Fibroblast of lung (primary cell): Measurements from ENCODE around the gene PCDH12. TPM values are rescaled to one million over a fixed set of nuclear protein-coding genes. Genes with fewer than 3 reads are reported as not detected.

Experiments
- DNase-seq, 2 donors: peaks; one replicate each; pipeline versions ENCODE4 v3.0.0 to v3.0.0-alpha.2; 2010; ENCODE audit warnings: low read depth in 2 of 2
- H2AFZ ChIP-seq: 2 replicates; pipeline ENCODE4 v1.5.1; 2012; ENCODE audit warnings: low read length, control low read depth, inconsistent platforms
- H3K27ac ChIP-seq: 2 replicates; pipeline ENCODE4 v1.5.1; 2011; ENCODE audit warnings: low read length, control low read depth; ENCODE audit not compliant: insufficient read depth
- H3K27me3 ChIP-seq: 2 replicates; pipeline ENCODE4 v1.5.1; 2011; ENCODE audit warnings: mild to moderate bottlenecking, low read length; ENCODE audit not compliant: control insufficient read depth, insufficient read depth
- H3K36me3 ChIP-seq: 2 replicates; pipeline ENCODE4 v1.5.1; 2011; ENCODE audit warnings: low read length; ENCODE audit not compliant: control insufficient read depth, insufficient read depth
- H3K4me1 ChIP-seq: 2 replicates; pipeline ENCODE4 v1.5.1; 2011; ENCODE audit warnings: low read length; ENCODE audit not compliant: control insufficient read depth, insufficient read depth; ENCODE audit errors: extremely low read depth
- H3K4me2 ChIP-seq: 2 replicates; pipeline ENCODE4 v1.5.1; 2011; ENCODE audit warnings: low read length, control low read depth; ENCODE audit not compliant: insufficient read depth; ENCODE audit errors: extremely low read depth
- H3K4me3 ChIP-seq, 4 experiments: fragments of 200-600 bp in 1 of 4; sonication (generic) in 1 of 4; replicated peaks in 1 of 4; 2 replicates each; pipeline ENCODE4 v1.5.1; 2011 to 2016; ENCODE audit warnings: low read length in 4 of 4, low read depth in 3 of 4, mild to moderate bottlenecking in 3 of 4, control low read depth in 2 of 4, inconsistent platforms in 1 of 4, mixed read lengths in 1 of 4; ENCODE audit not compliant: insufficient read depth in 1 of 4; ENCODE audit errors: control extremely low read depth in 1 of 4
- H3K79me2 ChIP-seq: 2 replicates; pipeline ENCODE4 v1.5.1; 2012; ENCODE audit warnings: mild to moderate bottlenecking, low read length, inconsistent platforms; ENCODE audit not compliant: control insufficient read depth, insufficient read depth
- H3K9ac ChIP-seq: 2 replicates; pipeline ENCODE4 v1.5.1; 2011; ENCODE audit warnings: mild to moderate bottlenecking, low read length, control low read depth; ENCODE audit not compliant: insufficient read depth
- H3K9me3 ChIP-seq: 2 replicates; pipeline ENCODE4 v1.5.1; 2012; ENCODE audit warnings: low read depth, low read length; ENCODE audit not compliant: control insufficient read depth, insufficient read depth
- H4K20me1 ChIP-seq: 2 replicates; pipeline ENCODE4 v1.5.1; 2011; ENCODE audit warnings: low read length; ENCODE audit not compliant: control insufficient read depth, insufficient read depth; ENCODE audit errors: extremely low read depth
- EZH2 ChIP-seq: IDR thresholded peaks from 2 replicates; pipeline ENCODE4 v1.5.1; 2012; ENCODE audit warnings: low read length, control low read depth, mild to moderate bottlenecking; ENCODE audit errors: missing control alignments
- polyA plus RNA-seq, 2 donors: library from polyadenylated mRNA; depleted of rRNA in 1 of 2; stranded (reverse) in 1 of 2; unstranded in 1 of 2; fragments of >200 nt; gene quantifications; 2 replicates each; pipeline ENCODE4 v1.2.1, GENCODE V29; 2011 to 2012; ENCODE audit warnings: missing spikeins in 1 of 2
- total RNA-seq: library from RNA; depleted of rRNA; stranded (reverse); fragments of >200 nt; gene quantifications from 2 replicates; pipeline ENCODE4 v1.2.1, GENCODE V29; 2014
- TF ChIP-seq, protein P1 (sequence below), 2 donors: IDR thresholded peaks in 1 of 2; conservative IDR thresholded peaks in 1 of 2; 1 replicate in 1 of 2; 2 replicates in 1 of 2; pipeline ENCODE4 v1.5.1; 2011 to 2012; ENCODE audit warnings: low read length in 2 of 2, control low read depth in 1 of 2, inconsistent platforms in 1 of 2, low read depth in 1 of 2, mild to moderate bottlenecking in 1 of 2

PCDH12 gene
- total and polyA plus RNA-seq, 2 donors (not counting 1 experiment from before 2014, with no cell fraction given), result under 0.01 to 0.02 TPM

DNA sequence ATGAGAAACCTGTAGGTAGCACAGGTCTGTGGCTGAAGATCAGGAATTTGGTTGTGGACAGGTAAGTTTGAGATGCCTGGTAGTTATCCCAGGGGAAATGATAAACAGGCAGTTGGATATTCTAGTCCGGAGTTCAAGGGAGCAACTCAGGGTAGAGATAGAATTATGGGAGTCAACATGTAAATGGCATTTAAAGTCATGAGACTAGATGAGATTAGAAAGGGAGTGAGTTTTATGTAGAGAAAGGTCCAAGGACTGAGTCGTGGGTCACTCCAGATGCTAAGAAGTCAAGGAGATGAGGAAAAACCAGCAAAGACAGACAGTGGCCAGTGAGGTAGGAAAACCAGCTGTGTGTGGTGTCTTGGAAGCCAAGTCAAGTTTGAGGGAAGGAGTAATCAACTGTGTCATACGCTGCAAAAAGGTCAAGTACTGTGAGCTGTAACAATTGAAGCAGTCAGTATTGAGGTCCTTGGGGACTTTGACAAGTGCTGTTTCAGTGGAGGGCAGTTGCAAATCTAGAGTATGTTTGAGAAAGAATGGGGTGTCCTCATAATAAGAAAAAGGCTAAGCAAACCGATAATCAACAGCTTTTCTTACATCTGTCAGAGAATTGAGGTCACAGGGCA is 36.6 kb upstream of the PCDH12 start:
- H4K20me1 ChIP-seq, result no peaks in the 10 kb centered on the region
- H3K27ac ChIP-seq, result no peak overlapping the region
- H3K27me3 ChIP-seq, result no peaks in the 10 kb centered on the region
- no peak overlapping the region for H3K4me3 ChIP-seq
- no peak overlapping the region for H3K9ac ChIP-seq
- no peak overlapping the region for H3K4me2 ChIP-seq
- DNase-seq, result no peak
- H3K79me2 ChIP-seq, result no peaks in the 10 kb centered on the region
- H3K9me3 ChIP-seq, result no peaks in the 10 kb centered on the region
- no peaks in the 10 kb centered on the region for H3K4me1 ChIP-seq
- no peak for TF ChIP-seq EZH2
- TF ChIP-seq, protein P1, sequence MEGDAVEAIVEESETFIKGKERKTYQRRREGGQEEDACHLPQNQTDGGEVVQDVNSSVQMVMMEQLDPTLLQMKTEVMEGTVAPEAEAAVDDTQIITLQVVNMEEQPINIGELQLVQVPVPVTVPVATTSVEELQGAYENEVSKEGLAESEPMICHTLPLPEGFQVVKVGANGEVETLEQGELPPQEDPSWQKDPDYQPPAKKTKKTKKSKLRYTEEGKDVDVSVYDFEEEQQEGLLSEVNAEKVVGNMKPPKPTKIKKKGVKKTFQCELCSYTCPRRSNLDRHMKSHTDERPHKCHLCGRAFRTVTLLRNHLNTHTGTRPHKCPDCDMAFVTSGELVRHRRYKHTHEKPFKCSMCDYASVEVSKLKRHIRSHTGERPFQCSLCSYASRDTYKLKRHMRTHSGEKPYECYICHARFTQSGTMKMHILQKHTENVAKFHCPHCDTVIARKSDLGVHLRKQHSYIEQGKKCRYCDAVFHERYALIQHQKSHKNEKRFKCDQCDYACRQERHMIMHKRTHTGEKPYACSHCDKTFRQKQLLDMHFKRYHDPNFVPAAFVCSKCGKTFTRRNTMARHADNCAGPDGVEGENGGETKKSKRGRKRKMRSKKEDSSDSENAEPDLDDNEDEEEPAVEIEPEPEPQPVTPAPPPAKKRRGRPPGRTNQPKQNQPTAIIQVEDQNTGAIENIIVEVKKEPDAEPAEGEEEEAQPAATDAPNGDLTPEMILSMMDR (conservative IDR thresholded peaks at IDR 0.05 in 1 of 2, IDR thresholded peaks at IDR 0.05 in 1 of 2; ENCODE audit: low read depth in 1 of 2, low read length in 2 of 2), result no peak
- peaks cover 5% of the 10 kb centered on the region for H3K36me3 ChIP-seq
- H2AFZ ChIP-seq, result no peak overlapping the region

DNA sequence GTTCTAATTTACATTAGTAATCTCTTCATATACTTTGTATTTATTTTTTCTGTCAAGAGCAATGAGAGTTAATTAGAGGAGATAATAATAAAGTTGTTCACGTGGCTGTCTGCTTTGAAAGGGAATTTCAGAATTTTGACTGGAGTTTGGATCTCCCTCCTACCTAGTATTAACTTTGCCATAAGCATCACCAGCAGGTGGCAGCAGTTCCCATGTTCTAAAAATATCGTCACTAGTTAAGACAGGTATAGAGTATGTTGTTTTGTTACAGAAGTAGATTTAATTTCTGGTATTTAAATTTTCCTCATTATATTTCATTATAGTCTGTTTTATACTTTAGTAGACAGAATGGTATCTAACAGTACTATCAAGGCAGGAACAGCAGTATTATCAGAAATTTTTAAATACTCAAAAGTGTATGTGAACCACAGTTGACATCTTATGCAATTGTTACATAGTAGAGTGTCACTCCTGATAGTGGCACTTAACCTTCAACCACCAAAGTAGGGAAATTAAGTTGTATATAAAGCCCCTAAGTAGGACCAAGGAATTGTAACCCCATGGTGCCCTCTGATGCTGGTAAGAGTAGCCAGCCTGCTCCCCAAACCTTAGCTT is 34.5 kb upstream of the PCDH12 start:
- Histone ChIP-seq H3K4me3 (no peak overlapping the region), H3K79me2 (no peaks in the 10 kb centered on the region), H3K27me3 (no peaks in the 10 kb centered on the region), H3K4me2 (no peak overlapping the region), H3K27ac (no peak overlapping the region), H3K9me3 (no peaks in the 10 kb centered on the region), H4K20me1 (no peaks in the 10 kb centered on the region), H3K36me3 (peaks cover 5% of the 10 kb centered on the region), H3K4me1 (no peaks in the 10 kb centered on the region), H2AFZ (no peak overlapping the region), H3K9ac (no peak overlapping the region)
- DNase-seq, result peak; percentile 43 to 70
- TF ChIP-seq, protein P1 (conservative IDR thresholded peaks at IDR 0.05 in 1 of 2, IDR thresholded peaks at IDR 0.05 in 1 of 2; ENCODE audit: low read depth in 1 of 2, low read length in 2 of 2), result peak; percentile 50 to 74
- no peak for TF ChIP-seq EZH2

DNA sequence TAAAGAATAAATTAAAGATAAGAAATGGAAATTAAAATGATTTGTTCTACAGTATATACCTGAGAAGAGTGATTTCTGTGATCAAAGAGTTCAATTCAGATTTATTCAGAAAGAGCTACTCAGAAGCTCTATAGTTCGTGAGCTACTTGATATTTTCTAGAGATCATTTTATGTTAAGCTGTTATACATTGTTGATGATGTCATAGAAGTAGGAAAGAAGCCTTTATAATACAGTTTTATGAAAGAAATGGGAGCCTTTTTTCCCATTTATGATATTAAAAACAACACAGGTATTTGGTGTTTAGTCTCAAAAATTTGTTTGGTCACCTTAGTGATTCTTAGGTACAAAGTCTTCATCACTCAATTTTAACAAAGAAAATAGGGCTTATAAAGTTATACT is 31.7 kb upstream of the PCDH12 start:
- H3K4me2 ChIP-seq, result no peak overlapping the region
- no peaks in the 10 kb centered on the region for H3K79me2 ChIP-seq
- H4K20me1 ChIP-seq, result no peaks in the 10 kb centered on the region
- no peak overlapping the region for H3K4me3 ChIP-seq
- no peaks in the 10 kb centered on the region for H3K27me3 ChIP-seq
- no peak overlapping the region for H3K27ac ChIP-seq
- DNase-seq, result no peak
- TF ChIP-seq, protein P1 (conservative IDR thresholded peaks at IDR 0.05 in 1 of 2, IDR thresholded peaks at IDR 0.05 in 1 of 2; ENCODE audit: low read depth in 1 of 2, low read length in 2 of 2), result no peak
- no peak for TF ChIP-seq EZH2
- H3K9ac ChIP-seq, result no peak overlapping the region
- H2AFZ ChIP-seq, result no peak overlapping the region
- H3K36me3 ChIP-seq, result peaks cover 7% of the 10 kb centered on the region
- no peaks in the 10 kb centered on the region for H3K4me1 ChIP-seq
- no peaks in the 10 kb centered on the region for H3K9me3 ChIP-seq
